GM12878 (cell line): ENCODE results near the gene KCNH4. TPM values are rescaled to one million over a fixed set of nuclear protein-coding genes. Genes with fewer than 3 reads are reported as not detected.

Source experiments
- ATAC-seq: fragments of 200-7000 bp; cut with Tn5 transposase; 3 replicates; pipeline ENCODE4 v1.9.1; 2020; ENCODE audit warnings: mild to moderate bottlenecking, moderate library complexity
- BruUV-seq: library from RNA; stranded (reverse); fragments of 400-500 nt; replicated peaks from 2 replicates; lab custom pipeline; 2021; lab: Mats Ljungman, UMichigan
- CTCF ChIA-PET: fragments of 300-600 bp; sonication (Branson Sonifier 250); formaldehyde crosslinking; extraction: SDS; loops from one replicate; lab custom pipeline; 2021; ENCODE audit warnings: inconsistent platforms; lab: Yijun Ruan, JAX
- POLR2A ChIA-PET: fragments of 350-600 bp; formaldehyde crosslinking; extraction: SDS; loops from one replicate; lab custom pipeline; 2021; ENCODE audit warnings: inconsistent platforms; lab: Charles Lee
- RAD21 ChIA-PET: fragments of 300-600 bp; sonication (Branson Sonifier 250); formaldehyde crosslinking; loops from one replicate; lab custom pipeline; 2023; ENCODE audit warnings: antibody characterized with exemption; ENCODE audit not compliant: unreplicated experiment; lab: Charles Lee
- SMC1A ChIA-PET: fragments of 300-600 bp; sonication (Branson Sonifier 250); formaldehyde crosslinking; loops from one replicate; lab custom pipeline; 2023; ENCODE audit not compliant: unreplicated experiment, uncharacterized antibody; lab: Charles Lee
- DNase-seq: peaks from one replicate; pipeline ENCODE4 v3.0.0-alpha.2; 2011; ENCODE audit warnings: low read depth, low spot score
- FAIRE-seq: peaks from 3 replicates; lab custom pipeline; 2011; peaks lifted over from hg19 to GRCh38; lab: Jason Lieb, UNC
- H2AFZ ChIP-seq: 2 replicates; pipeline ENCODE4 v1.6.0; 2011; ENCODE audit warnings: low read depth, low read length, control low read depth; ENCODE audit not compliant: control insufficient read depth
- H3K27ac ChIP-seq: 2 replicates; pipeline ENCODE4 v1.5.1; 2011; ENCODE audit warnings: control low read depth; ENCODE audit not compliant: control insufficient read depth, insufficient read depth
- H3K27me3 ChIP-seq, 2 experiments: replicated peaks in 1 of 2; 2 replicates each; pipeline versions ENCODE4 v1.6.0 to v1.6.1; 2011; ENCODE audit warnings: low read length in 1 of 2; ENCODE audit not compliant: control insufficient read depth in 2 of 2, insufficient read depth in 2 of 2
- H3K36me3 ChIP-seq, 2 experiments: 2 replicates each; pipeline ENCODE4 v1.5.1; 2011; ENCODE audit warnings: low read length in 1 of 2; ENCODE audit not compliant: control insufficient read depth in 2 of 2, insufficient read depth in 2 of 2
- H3K4me1 ChIP-seq: 2 replicates; pipeline ENCODE4 v1.6.1; 2011; ENCODE audit warnings: mild to moderate bottlenecking, low read length, moderate library complexity, mixed read lengths; ENCODE audit not compliant: control insufficient read depth, insufficient read depth
- H3K4me2 ChIP-seq: 2 replicates; pipeline ENCODE4 v1.6.0; 2011; ENCODE audit warnings: control low read depth; ENCODE audit not compliant: control insufficient read depth, insufficient read depth
- H3K4me3 ChIP-seq: fragments of 200-600 bp; sonication (generic); 2 replicates; pipeline ENCODE4 v1.5.1; 2016
- H3K79me2 ChIP-seq: 2 replicates; pipeline ENCODE4 v1.6.0; 2011; ENCODE audit warnings: low read length; ENCODE audit not compliant: control insufficient read depth, insufficient read depth
- H3K9ac ChIP-seq: 2 replicates; pipeline ENCODE4 v1.8.0; 2011; ENCODE audit warnings: low read length, control low read depth, mixed read lengths; ENCODE audit not compliant: control insufficient read depth, insufficient read depth
- H3K9me3 ChIP-seq: replicated peaks from 3 replicates; pipeline ENCODE4 v1.5.1; 2011; ENCODE audit warnings: mild to moderate bottlenecking, low read length; ENCODE audit not compliant: control insufficient read depth, insufficient read depth
- H4K20me1 ChIP-seq: 2 replicates; pipeline ENCODE4 v1.6.0; 2011; ENCODE audit not compliant: control insufficient read depth, insufficient read depth
- BHLHE40 ChIP-seq, 2 experiments: fragments of 450-650 bp in 1 of 2; IDR thresholded peaks; 2 replicates each; pipeline ENCODE4 v1.6.1; 2011 to 2017; ENCODE audit warnings: low read depth in 2 of 2, borderline replicate concordance in 1 of 2, improper control_type of control experiment in 1 of 2, low read length in 1 of 2, mild to moderate bottlenecking in 1 of 2
- CBFB ChIP-seq: IDR thresholded peaks from 2 replicates; pipeline ENCODE4 v1.6.1; 2016; ENCODE audit warnings: antibody characterized with exemption, low read depth
- CUX1 ChIP-seq: IDR thresholded peaks from 2 replicates; pipeline ENCODE4 v1.6.1; 2012; ENCODE audit warnings: improper control_type of control experiment, low read depth, low read length; ENCODE audit not compliant: insufficient replicate concordance
- HCFC1 ChIP-seq: fragments of 150-350 bp; IDR thresholded peaks from 2 replicates; pipeline ENCODE4 v1.6.1; 2014; ENCODE audit warnings: low read length
- HDGF ChIP-seq: fragments of 450-650 bp; IDR thresholded peaks from 2 replicates; pipeline ENCODE4 v1.6.1; 2016; ENCODE audit warnings: antibody characterized with exemption
- NBN ChIP-seq: fragments of 450-650 bp; IDR thresholded peaks from 2 replicates; pipeline ENCODE4 v1.6.1; 2016
- NR2F1 ChIP-seq: fragments of 450-650 bp; conservative IDR thresholded peaks from 2 replicates; pipeline ENCODE4 v1.6.1; 2017; ENCODE audit warnings: mild to moderate bottlenecking
- RUNX3 ChIP-seq: IDR thresholded peaks from 2 replicates; pipeline ENCODE4 v1.6.1; 2012; ENCODE audit warnings: low read length, inconsistent platforms
- SP1 ChIP-seq: IDR thresholded peaks from one replicate; pipeline ENCODE4 v1.6.1; 2011; ENCODE audit warnings: low read depth, low read length
- TBL1XR1 ChIP-seq: IDR thresholded peaks from 2 replicates; pipeline ENCODE4 v1.6.1; 2012; ENCODE audit warnings: low read depth, low read length, improper control_type of control experiment
- ZBED1 ChIP-seq: IDR thresholded peaks from 2 replicates; pipeline ENCODE4 v1.6.1; 2016; ENCODE audit warnings: borderline replicate concordance
- ZNF24 ChIP-seq: fragments of 450-650 bp; IDR thresholded peaks from 2 replicates; pipeline ENCODE4 v1.6.1; 2017; ENCODE audit warnings: antibody characterized with exemption, mild to moderate bottlenecking
- ZNF274 ChIP-seq: IDR thresholded peaks from one replicate; pipeline ENCODE4 v1.8.0; 2011; ENCODE audit not compliant: insufficient read length, insufficient read depth
- ZNF384 ChIP-seq: IDR thresholded peaks from 2 replicates; pipeline ENCODE4 v1.6.1; 2012; ENCODE audit warnings: low read depth, mild to moderate bottlenecking, low read length, improper control_type of control experiment, borderline replicate concordance
- ZNF687 ChIP-seq: fragments of 450-650 bp; IDR thresholded peaks from 2 replicates; pipeline ENCODE4 v1.6.1; 2017; ENCODE audit warnings: mild to moderate bottlenecking, moderate library complexity
- WGBS: methylation state at CpG from one replicate; pipeline ENCODE4 v1.1.6; 2016; ENCODE audit warnings: low lambda C conversion rate; ENCODE audit not compliant: insufficient replicate concordance, insufficient coverage; ENCODE audit errors: missing lambda C conversion rate; 5-methylcytosine and 5-hydroxymethylcytosine counted together
- in situ Hi-C: fragments of 300-500 bp; cut with MboI; formaldehyde crosslinking; loops from 9 replicates; pipeline ENCODE4 v1.14.3; 2018; ENCODE audit warnings: mixed read lengths
- intact Hi-C: fragments of 100-400 bp; cut with micrococcal nuclease; formaldehyde crosslinking; loops from one replicate; pipeline ENCODE4 v1.14.2; 2022; ENCODE audit not compliant: unreplicated experiment
- polyA plus RNA-seq, 11 experiments: library from polyadenylated mRNA; depleted of rRNA in 4 of 11; unstranded in 6 of 11; stranded (reverse) in 5 of 11; fragments of >200 nt; fragmentation: Nextera tagmentation in 4 of 11; fragmentation: Illumina TruSeq in 1 of 11; extraction: Ambion mirVana in 4 of 11; extraction: Trizol in 1 of 11; gene quantifications; 1 replicate in 1 of 11; 2 replicates in 10 of 11; pipeline versions ENCODE4 v1.2.1 to v1.2.3, GENCODE V29; 2011 to 2016; ENCODE audit warnings: inconsistent platforms in 2 of 11, missing spikeins in 2 of 11, low read depth in 1 of 11
- total RNA-seq, 4 experiments: library from RNA; depleted of rRNA in 3 of 4; stranded (reverse); fragments of >200 nt in 3 of 4; fragmentation: Illumina TruSeq in 1 of 4; extraction: Trizol in 1 of 4; gene quantifications; 2 replicates each; pipeline versions ENCODE4 v1.2.1 to v1.2.3, GENCODE V29; 2013 to 2021

Gene KCNH4
- total and polyA plus RNA-seq, 10 of the 15 experiments (the other 5 are each of a cell fraction or from before 2014, with no cell fraction given): 0.03 to 0.88 (median 0.10) TPM; not detected in 2

- WGBS: 32% methylated on average over 7 of the region's 7 CpGs
- 0 out of 3 replicates have a peak, but pooled peaks have one; percentile 2 for ATAC-seq
- in situ Hi-C loops: no loop called here
- ChIA-PET RAD21 (interaction anchor here (0.6 to 4.7 kb wide), 18 partner anchors 10 to 416 kb away, joined by 3 to 78 read pairs (median 4); partner anchors contain the start of genes KCNH4 and NAGLU), SMC1A (interaction anchor here (0.9 to 5.2 kb wide), 10 partner anchors 10 to 156 kb away, joined by 3 to 53 read pairs (median 4); partner anchors contain the start of genes CNP, KCNH4 and NKIRAS2), CTCF (interaction anchor here (0.6 to 7.1 kb wide), 20 partner anchors 9 to 406 kb away, joined by 3 to 138 read pairs (median 5); partner anchors contain the start of genes CNP, KCNH4, NKIRAS2 and RAB5C), POLR2A (interaction anchor here (0.5 to 3.0 kb wide), 12 partner anchors 8 to 216 kb away, joined by 3 to 15 read pairs (median 6); partner anchors contain the start of genes CNP, DHX58 and KCNH4)
- no peak for DNase-seq
- no peak overlapping the region for H3K27ac ChIP-seq
- no TSS peak for BruUV-seq
- intact Hi-C loops: no loop called here
- peak overlapping the region; percentile 90 for H3K4me2 ChIP-seq
- no peaks in the 10 kb centered on the region for H3K27me3 ChIP-seq
- peaks cover 13% of the 10 kb centered on the region for H3K4me1 ChIP-seq
- H4K20me1 ChIP-seq: no peaks in the 10 kb centered on the region
- peak overlapping the region; percentile 82 for H3K4me3 ChIP-seq
- H3K9me3 ChIP-seq: no peaks in the 10 kb centered on the region; the same call in 2 of the 3 replicates
- H2AFZ ChIP-seq: no peak overlapping the region
- FAIRE-seq: peak; percentile 31
- peaks cover 2% of the 10 kb centered on the region; the same call in 1 of the 2 replicates for H3K79me2 ChIP-seq
- peaks cover 6 to 8% of the 10 kb centered on the region in 2 experiments; a peak in 3 of 4 replicates for H3K36me3 ChIP-seq
- peak overlapping the region; percentile 48; the same call in 1 of the 2 replicates for H3K9ac ChIP-seq
- TF ChIP-seq ZNF384 (no peak), NBN (no peak), NR2F1 (no peak), RUNX3 (no peak), HCFC1 (no peak), ZBED1 (no peak), CBFB (no peak), CUX1 (no peak), TBL1XR1 (no peak), ZNF687 (no peak), BHLHE40 (IDR thresholded peaks at IDR 0.05; ENCODE audit: borderline replicate concordance in 1 of 2, low read depth in 2 of 2, low read length in 1 of 2) (no peak), SP1 (no peak), ZNF24 (no peak), ZNF274 (no peak), HDGF (no peak)
Measured at GRCh38 chr17:42120161-42120769, 60.7 kb downstream of the KCNH4 start.
